ENCODE data around the gene HBP1. TPM values are rescaled to one million over a fixed set of nuclear protein-coding genes. Genes with fewer than 3 reads are reported as not detected.

Gene HBP1
- total RNA-seq, 2 donors from 2014 or later, result 127 to 138 TPM

DNA sequence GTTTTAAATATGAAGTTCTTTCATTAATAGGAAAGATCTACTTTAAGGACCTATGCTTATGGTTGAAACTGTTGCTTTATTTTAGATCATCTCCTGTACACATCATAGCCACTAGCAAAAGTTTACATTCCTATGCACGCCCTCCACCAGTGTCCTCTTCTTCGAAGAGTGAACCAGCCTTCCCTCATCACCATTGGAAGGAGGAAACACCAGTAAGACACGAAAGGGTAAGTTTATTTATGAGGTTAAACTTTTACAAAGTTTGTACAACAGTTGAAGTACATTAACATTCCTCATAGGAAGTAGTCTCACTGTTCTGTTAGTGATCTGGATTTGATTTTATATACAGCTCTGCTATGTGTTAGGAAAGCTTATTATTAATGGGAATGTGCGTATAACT lies 16.9 kb downstream of the HBP1 start:
- TF ChIP-seq, protein P1, sequence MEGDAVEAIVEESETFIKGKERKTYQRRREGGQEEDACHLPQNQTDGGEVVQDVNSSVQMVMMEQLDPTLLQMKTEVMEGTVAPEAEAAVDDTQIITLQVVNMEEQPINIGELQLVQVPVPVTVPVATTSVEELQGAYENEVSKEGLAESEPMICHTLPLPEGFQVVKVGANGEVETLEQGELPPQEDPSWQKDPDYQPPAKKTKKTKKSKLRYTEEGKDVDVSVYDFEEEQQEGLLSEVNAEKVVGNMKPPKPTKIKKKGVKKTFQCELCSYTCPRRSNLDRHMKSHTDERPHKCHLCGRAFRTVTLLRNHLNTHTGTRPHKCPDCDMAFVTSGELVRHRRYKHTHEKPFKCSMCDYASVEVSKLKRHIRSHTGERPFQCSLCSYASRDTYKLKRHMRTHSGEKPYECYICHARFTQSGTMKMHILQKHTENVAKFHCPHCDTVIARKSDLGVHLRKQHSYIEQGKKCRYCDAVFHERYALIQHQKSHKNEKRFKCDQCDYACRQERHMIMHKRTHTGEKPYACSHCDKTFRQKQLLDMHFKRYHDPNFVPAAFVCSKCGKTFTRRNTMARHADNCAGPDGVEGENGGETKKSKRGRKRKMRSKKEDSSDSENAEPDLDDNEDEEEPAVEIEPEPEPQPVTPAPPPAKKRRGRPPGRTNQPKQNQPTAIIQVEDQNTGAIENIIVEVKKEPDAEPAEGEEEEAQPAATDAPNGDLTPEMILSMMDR (IDR thresholded peaks at IDR 0.05), result no peak
- Histone ChIP-seq H3K36me3 (peaks cover 40% of the 10 kb centered on the region), H3K4me1 (ENCODE audit: control insufficient read depth in 1 of 2, low read depth in 2 of 2) (peaks cover 0 to 5% of the 10 kb centered on the region in 2 donors), H3K27ac (no peak overlapping the region), H3K9me3 (no peaks in the 10 kb centered on the region), H3K4me3 (no peak overlapping the region), H3K27me3 (replicated peaks; ENCODE audit: insufficient read depth) (no peaks in the 10 kb centered on the region)
- ATAC-seq (ENCODE audit: insufficient number of reproducible peaks, low FRiP score, low read depth), result no peak
- no peak for DNase-seq (ENCODE audit: low spot score)

DNA sequence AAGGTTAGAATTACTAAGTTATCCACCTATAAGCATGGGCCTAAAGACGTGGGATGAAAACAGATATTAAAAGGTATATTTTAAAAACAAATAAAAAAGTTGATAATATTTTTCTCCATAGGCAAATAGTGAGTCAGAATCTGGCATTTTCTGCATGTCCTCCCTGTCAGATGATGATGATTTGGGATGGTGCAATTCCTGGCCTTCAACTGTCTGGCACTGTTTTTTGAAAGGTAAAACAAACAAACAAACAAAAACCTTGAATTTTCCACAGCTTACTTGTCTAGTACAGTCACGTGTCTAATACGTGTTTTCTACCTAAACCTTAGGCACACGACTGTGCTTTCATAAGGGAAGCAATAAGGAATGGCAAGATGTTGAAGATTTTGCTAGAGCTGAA lies 17.4 kb downstream of the HBP1 start:
- Histone ChIP-seq H3K27ac (no peak overlapping the region), H3K27me3 (replicated peaks; ENCODE audit: insufficient read depth) (no peaks in the 10 kb centered on the region), H3K9me3 (no peaks in the 10 kb centered on the region), H3K36me3 (peaks cover 42% of the 10 kb centered on the region), H3K4me1 (ENCODE audit: control insufficient read depth in 1 of 2, low read depth in 2 of 2) (no peaks in the 10 kb centered on the region), H3K4me3 (no peak overlapping the region)
- ATAC-seq (ENCODE audit: insufficient number of reproducible peaks, low FRiP score, low read depth) (no peak), DNase-seq (ENCODE audit: low spot score) (no peak)
- TF ChIP-seq, protein P1 (IDR thresholded peaks at IDR 0.05), result no peak

DNA sequence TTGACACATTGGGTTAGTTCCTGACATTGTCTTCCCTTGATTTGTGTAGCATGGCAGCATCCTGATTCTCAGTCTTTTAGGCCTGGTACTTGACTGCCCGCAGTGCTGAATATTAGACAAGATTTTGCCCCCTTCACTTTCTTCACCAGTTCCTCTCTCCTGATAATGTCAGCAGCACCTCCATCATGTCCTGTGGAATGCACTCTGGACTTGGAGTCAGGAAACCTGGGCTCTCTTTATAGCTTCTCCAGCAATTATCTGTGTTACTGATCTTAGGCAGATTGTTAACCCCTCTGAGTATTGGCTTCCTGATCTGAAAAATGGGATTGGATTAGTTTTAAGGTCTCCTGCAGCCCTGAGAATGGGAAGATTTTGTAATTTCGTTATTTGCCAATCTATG lies 19.0 kb downstream of the HBP1 start:
- H3K27me3 ChIP-seq (replicated peaks; ENCODE audit: insufficient read depth), result no peaks in the 10 kb centered on the region
- peaks cover 44% of the 10 kb centered on the region for H3K36me3 ChIP-seq
- TF ChIP-seq, protein P1 (IDR thresholded peaks at IDR 0.05), result no peak

DNA sequence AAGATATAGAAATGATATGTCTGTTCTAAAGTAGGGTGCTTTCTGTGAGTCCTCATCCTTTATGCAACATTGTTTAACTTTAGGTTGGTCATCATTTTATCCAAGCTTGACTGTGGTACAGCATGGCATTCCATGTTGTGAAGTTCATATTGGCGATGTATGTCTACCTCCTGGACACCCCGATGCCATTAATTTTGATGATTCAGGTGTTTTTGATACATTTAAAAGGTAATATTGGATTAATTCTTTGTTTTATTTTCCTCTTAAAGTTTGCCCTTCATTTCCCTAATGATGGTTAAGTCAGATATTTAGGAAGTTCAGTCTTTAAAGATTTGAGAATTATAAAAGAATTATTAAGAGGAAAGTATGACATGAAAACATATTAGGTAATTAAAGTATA lies 21.3 kb downstream of the HBP1 start:
- TF ChIP-seq, protein P1 (IDR thresholded peaks at IDR 0.05), result no peak
- Histone ChIP-seq H3K27ac (no peak overlapping the region), H3K27me3 (replicated peaks; ENCODE audit: insufficient read depth) (no peaks in the 10 kb centered on the region), H3K4me3 (no peak overlapping the region), H3K4me1 (ENCODE audit: control insufficient read depth in 1 of 2, low read depth in 2 of 2) (peaks cover 0 to 10% of the 10 kb centered on the region in 2 donors), H3K9me3 (no peaks in the 10 kb centered on the region), H3K36me3 (peaks cover 34% of the 10 kb centered on the region)
- ATAC-seq (ENCODE audit: insufficient number of reproducible peaks, low FRiP score, low read depth) (no peak), DNase-seq (ENCODE audit: low spot score) (no peak)

More for the DNA sequence above, 19.0 kb downstream of the HBP1 start:
- Histone ChIP-seq H3K4me3 (no peak overlapping the region), H3K4me1 (ENCODE audit: control insufficient read depth in 1 of 2, low read depth in 2 of 2) (no peaks in the 10 kb centered on the region), H3K27ac (no peak overlapping the region), H3K9me3 (no peaks in the 10 kb centered on the region)
- no peak for ATAC-seq (ENCODE audit: insufficient number of reproducible peaks, low FRiP score, low read depth)
- DNase-seq (ENCODE audit: low spot score), result no peak

DNA sequence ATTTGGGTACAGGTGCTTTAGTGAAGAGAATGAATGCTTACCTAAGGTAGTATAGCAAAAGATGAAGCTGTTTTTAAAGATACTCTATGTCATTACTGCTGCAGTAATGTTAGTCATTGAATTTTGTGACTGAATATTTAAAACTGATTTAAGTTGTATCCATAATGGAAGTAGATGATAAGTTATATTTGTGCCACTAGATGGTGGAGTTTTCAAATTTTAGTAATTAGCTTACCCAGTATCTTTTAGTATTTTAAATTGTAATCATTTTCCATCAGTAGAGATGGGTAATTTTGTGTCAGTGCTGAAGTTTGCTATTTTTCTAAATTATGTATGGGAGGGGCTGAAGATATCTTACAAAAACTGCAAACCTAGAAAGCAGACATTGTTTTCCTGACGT lies 25.2 kb downstream of the HBP1 start:
- H3K4me3 ChIP-seq, result no peak overlapping the region
- TF ChIP-seq, protein P1 (IDR thresholded peaks at IDR 0.05), result no peak
- H3K4me1 ChIP-seq (ENCODE audit: control insufficient read depth in 1 of 2, low read depth in 2 of 2), result peaks cover 0 to 10% of the 10 kb centered on the region in 2 donors
- no peaks in the 10 kb centered on the region for H3K27me3 ChIP-seq (replicated peaks; ENCODE audit: insufficient read depth)
- H3K36me3 ChIP-seq, result peaks cover 30% of the 10 kb centered on the region
- DNase-seq (ENCODE audit: low spot score) (no peak), ATAC-seq (ENCODE audit: insufficient number of reproducible peaks, low FRiP score, low read depth) (no peak)
- no peak overlapping the region for H3K27ac ChIP-seq
- no peaks in the 10 kb centered on the region for H3K9me3 ChIP-seq
